NCI-H69 (cell line): ENCODE results near the gene GSG1L.
A peak's percentile ranks its signal among the peaks of the same experiment; 100 is the strongest.

Source experiments
- DNase-seq: peaks from one replicate; lab custom pipeline; 2025; lab: John Stamatoyannopoulos, UW

GSG1L gene

GRCh38 chr16:27791404-27791719, 272.2 kb downstream of the GSG1L start:
- DNase-seq: no peak

- DNase-seq: no peak
These were observed 272.7 kb downstream of the GSG1L start for GRCh38 chr16:27790546-27791403.

DNA sequence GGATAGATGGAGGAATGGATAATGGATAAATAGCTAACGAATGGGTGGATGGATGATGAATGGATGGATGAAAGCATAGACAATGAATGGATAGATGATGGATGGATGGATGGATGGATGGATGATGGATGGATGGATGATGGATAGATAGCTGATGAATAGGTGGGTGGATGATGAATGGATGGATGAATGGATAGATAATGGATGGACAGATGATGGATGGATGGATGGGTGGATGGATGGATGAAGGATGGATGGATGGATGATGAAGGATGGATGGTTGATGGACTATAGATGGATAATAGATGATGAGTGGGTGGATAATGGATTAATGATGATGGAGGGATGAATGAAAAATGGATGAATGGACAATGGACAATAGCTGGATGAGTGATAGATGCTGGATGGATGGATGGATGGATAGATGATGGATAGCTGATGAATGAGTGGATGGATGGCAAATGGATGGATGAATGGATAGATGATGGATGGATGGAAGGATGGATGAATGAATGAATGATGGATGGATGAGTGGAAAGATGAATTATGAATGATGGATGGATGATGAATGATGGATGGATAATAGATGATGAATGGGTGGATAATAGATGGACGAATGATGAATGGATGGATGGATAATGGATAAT, 273.8 kb downstream of the GSG1L start:
- no peak for DNase-seq

- DNase-seq: no peak
These were observed 274.4 kb downstream of the GSG1L start for GRCh38 chr16:27789150-27789549.

DNA sequence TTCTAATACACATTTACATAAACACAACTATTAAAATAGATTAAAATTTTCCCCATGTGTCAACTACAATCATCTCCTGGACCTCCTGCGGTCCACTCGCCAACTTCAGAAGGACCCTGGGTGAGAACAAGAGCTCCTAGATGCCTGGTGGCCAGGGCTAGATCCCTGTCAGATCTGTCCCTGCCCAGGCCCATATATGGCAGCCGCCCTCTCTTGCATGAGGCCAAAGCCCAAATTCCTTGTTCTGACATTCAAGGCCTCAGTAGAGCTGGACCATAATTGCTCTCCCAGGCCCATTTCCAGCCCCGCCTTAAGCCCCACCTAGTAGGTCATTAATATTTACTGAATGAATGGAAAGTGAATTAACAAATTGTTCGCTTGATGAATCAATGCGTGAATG, 275.8 kb downstream of the GSG1L start:
- DNase-seq: no peak

DNA sequence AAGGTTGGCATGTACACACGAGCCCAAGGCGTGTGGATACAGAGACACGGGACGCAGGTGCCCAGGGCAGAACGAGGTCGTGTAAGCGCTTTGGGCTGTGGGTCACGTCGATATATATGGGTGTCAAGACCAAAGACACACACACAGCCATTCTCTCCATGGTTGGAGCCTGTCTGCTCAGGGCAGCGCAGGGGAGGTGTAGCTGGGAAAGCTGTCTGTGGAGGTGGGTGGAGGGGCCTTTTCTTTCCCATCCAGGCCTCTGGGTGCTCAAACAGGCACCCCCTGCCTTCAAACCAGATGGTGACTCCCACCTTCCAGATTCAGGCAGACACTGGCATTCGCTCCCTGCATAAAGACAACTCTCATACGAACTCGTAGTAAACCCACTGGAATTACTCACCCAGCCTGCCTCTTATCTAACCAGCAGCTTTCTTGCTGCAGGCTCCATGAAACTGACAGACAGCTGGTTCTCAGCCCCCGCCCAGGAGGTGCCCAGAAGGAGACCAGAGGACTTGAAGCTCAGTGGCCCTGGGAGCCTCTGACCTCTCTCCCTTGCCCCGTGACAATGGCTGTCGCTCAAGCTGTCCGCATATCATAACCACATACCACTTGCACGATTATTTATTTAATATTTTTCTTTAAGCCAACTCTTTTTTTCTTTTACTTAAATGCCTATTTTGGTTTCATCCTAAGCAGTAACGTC, 276.4 kb downstream of the GSG1L start:
- DNase-seq: no peak

DNA sequence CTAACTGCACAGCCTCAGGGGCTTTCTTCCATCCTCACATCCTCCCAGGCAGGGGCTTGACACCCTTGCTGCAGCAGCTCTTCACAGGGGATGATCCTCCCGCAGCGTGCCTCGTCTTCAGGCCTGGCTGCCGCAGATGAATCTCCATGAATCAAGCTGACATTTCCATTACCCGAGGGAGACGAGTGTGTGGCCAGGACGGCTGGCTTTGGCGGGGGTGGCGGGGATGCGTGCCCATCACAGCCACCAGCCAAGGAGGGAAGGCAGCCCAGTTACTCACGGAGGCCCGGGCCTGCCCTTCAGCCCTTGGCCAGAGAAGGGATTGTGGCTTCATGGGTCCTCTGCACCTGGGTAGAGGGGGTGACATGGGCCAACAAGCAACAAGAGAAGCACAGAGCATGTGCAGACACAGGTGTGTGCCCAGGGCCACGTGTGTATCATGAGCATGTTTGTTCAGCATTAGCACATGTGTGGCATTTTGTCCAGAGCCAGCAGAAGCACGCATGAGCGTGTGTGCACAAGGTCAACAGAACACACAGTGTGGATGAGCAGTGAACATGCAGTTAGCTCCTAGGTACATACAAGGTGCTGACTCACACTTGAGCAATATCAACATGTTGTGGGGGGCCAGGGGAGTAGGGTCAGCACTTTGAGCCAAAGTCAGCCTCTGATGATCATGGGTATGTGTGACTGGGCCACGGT, 277.1 kb downstream of the GSG1L start:
- no peak for DNase-seq

GRCh38 chr16:27785307-27785678, 278.2 kb downstream of the GSG1L start:
- no peak for DNase-seq

DNA sequence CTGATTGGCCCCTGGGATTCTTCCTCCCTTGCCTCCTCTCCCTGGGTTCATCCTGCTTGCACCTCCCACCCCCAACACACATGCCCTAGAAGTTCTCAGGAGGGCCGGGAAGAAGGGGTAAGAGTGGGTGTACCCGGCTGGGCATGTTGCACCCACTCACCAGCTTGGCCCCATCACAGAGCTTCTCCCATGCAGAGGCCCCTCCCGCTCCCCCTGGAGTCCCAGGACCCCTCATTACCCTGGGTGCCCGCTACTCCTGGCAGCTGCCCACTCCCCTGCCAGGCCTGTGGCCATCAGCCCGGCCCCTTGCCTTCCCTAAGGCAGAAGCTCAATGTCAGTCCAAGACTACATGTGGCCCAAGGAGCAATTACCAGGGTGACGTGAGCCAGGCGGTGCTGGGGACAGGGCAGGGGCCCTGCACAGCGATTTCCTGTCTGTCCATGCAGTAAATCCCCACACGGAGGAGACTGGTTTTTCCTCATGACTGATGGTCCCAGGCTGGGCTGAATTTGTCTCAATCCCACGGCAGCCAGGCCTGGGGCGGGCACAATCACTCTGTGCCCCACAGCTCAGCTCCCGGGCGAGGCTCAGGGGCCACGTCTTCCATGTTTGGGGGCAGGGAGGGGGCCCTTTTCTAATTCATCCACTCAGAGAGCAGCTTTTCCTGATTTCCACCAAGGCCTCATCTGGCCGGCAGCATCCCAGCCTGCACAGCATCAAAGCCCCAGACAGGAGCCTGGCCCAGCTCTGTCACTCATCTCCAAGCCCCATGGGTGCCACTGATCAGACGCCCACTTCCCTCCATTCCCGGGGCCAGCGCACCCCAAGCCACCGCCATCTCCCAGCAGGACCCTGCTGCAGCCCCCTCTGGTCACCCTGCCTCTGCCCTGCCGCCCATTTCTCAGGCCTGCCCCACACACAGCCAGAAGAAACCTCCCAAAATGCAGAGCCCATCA, 278.9 kb downstream of the GSG1L start:
- DNase-seq: no peak

- no peak for DNase-seq
These were observed 281.3 kb downstream of the GSG1L start for GRCh38 chr16:27781981-27782880.

DNA sequence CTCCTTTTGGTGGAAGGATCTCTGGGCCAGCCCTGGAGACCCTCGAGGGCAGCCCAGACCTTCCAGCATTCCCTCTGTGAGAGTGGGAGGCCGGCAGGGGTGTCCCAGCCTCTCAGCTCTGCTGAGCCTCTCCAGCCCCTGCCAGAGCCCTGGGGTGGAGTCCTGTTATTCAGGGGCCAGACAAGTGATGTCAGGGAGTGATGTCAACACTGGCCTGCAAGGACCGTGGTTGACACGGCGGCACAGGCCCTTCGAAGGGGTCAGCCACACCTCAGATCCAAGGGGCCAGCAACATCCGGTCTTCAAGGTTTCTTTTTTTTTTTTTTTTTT, 282.4 kb downstream of the GSG1L start:
- DNase-seq: no peak

- no peak for DNase-seq
These were observed 282.9 kb downstream of the GSG1L start for GRCh38 chr16:27780468-27781194.

- DNase-seq: no peak
These were observed 283.8 kb downstream of the GSG1L start for GRCh38 chr16:27779641-27780164.

DNA sequence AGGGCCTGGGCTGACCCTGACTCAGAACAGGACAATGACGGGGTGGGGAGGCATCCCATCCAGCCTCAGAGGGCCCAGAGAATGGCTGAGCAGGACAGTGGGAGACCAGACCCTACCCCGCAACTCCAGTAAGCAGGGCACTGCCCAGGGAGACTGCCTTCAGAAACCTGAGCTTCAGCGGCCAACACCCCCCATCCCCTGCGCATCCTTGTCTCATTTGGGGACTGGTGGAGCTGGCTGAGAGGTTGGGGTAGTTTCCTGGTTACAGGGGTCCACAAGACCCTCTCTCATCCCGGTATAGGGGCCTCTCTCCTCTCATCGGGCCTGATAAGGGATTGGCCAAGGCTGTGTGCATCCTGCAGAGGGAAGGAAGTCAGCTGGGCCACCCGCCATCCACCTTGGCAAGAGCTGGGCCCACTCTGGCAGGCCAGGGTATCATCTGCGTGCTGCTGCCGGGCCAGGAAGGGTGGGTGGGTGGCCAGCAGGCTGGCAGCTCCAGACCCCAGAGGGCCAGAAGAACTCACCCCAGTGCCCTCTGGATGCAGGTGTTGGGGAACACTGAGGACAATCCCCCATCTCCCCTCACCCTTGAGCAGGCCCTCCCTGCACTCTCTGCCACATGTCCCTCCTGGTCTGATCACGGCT, 284.5 kb downstream of the GSG1L start:
- no peak for DNase-seq

GRCh38 chr16:27778171-27778925, 285.2 kb downstream of the GSG1L start:
- DNase-seq: no peak

- no peak for DNase-seq
These were observed 286.0 kb downstream of the GSG1L start for GRCh38 chr16:27777527-27777926.

- DNase-seq: peak; percentile 24
These were observed 286.8 kb downstream of the GSG1L start for GRCh38 chr16:27776556-27777225.

DNA sequence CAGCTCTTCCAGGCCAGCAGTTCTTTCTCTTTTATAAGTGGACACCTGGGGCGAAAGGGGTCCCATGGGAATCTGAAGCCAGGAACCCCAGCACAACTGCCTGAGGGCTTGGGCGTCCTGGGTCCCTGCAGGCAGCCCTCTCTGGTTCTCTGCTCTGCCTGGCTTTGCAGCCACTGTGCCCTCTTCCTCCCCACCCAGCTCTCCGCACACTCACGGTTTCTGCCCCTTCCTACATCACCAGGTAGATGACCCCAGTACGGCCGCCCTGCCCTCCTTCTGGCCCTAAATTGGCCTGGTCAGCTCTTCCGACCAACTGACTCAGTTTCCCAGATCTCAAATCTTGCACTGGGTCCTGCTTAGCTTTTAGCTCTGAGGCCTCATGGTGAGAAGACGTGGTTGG, 288.3 kb downstream of the GSG1L start:
- DNase-seq: no peak
